Smooth muscle cell (in vitro differentiated cells): Measurements from ENCODE around the gene FBXL7. TPM values are rescaled to one million over a fixed set of nuclear protein-coding genes. Genes with fewer than 3 reads are reported as not detected.

Experiments used
- DNase-seq: peaks from one replicate; lab custom pipeline; 2025; ENCODE audit not compliant: unreplicated experiment; lab: John Stamatoyannopoulos, UW
- H2AFZ ChIP-seq: fragments of 200-600 bp; sonication (generic); 2 replicates; pipeline ENCODE4 v1.6.0; 2016; ENCODE audit warnings: antibody characterized with exemption, low read depth, mild to moderate bottlenecking
- H3F3A ChIP-seq: fragments of 200-600 bp; sonication (generic); 2 replicates; pipeline ENCODE4 v1.6.0; 2017; ENCODE audit warnings: antibody characterized with exemption, low read depth
- H3K27ac ChIP-seq: fragments of 200-600 bp; sonication (generic); 2 replicates; pipeline ENCODE4 v1.5.1; 2016; ENCODE audit warnings: low read depth, mild to moderate bottlenecking
- H3K27me3 ChIP-seq: fragments of 200-600 bp; sonication (generic); 2 replicates; pipeline ENCODE4 v1.6.1; 2016; ENCODE audit warnings: low read depth, mild to moderate bottlenecking
- H3K36me3 ChIP-seq: fragments of 200-600 bp; sonication (generic); 2 replicates; pipeline ENCODE4 v1.5.1; 2016; ENCODE audit warnings: low read depth
- H3K4me1 ChIP-seq: fragments of 200-600 bp; sonication (generic); 2 replicates; pipeline ENCODE4 v1.5.1; 2016; ENCODE audit warnings: low read depth
- H3K4me2 ChIP-seq: fragments of 200-600 bp; sonication (generic); 2 replicates; pipeline ENCODE4 v1.6.0; 2016; ENCODE audit warnings: mild to moderate bottlenecking
- H3K4me3 ChIP-seq: fragments of 200-600 bp; sonication (generic); 2 replicates; pipeline ENCODE4 v1.5.1; 2016; ENCODE audit warnings: mild to moderate bottlenecking
- H3K79me2 ChIP-seq: fragments of 200-600 bp; sonication (generic); 2 replicates; pipeline ENCODE4 v1.6.0; 2016; ENCODE audit warnings: low read depth, mild to moderate bottlenecking
- H3K9ac ChIP-seq: fragments of 200-600 bp; sonication (generic); 2 replicates; pipeline ENCODE4 v1.6.0; 2016; ENCODE audit warnings: low read depth
- H3K9me3 ChIP-seq: fragments of 200-600 bp; sonication (generic); replicated peaks from 2 replicates; pipeline ENCODE4 v1.5.1; 2016; ENCODE audit warnings: low read depth
- H4K20me1 ChIP-seq: fragments of 200-600 bp; sonication (generic); 2 replicates; pipeline ENCODE4 v1.6.0; 2016; ENCODE audit warnings: low read depth
- CTCF ChIP-seq: fragments of 200-600 bp; sonication (generic); IDR thresholded peaks from 2 replicates; pipeline ENCODE4 v1.5.1; 2017; ENCODE audit warnings: borderline replicate concordance, mild to moderate bottlenecking, antibody characterized with exemption; ENCODE audit not compliant: insufficient read depth, poor library complexity, severe bottlenecking
- WGBS: methylation state at CpG from one replicate; pipeline ENCODE4 v1.1.7; 2016; ENCODE audit warnings: low lambda C conversion rate; 5-methylcytosine and 5-hydroxymethylcytosine counted together
- polyA plus RNA-seq: library from polyadenylated mRNA; unstranded; fragments of >200 nt; fragmentation: Nextera tagmentation; extraction: Ambion mirVana; gene quantifications from 2 replicates; pipeline ENCODE4 v1.2.1, GENCODE V29; 2016
- total RNA-seq: library from RNA; depleted of rRNA; stranded (reverse); fragments of >200 nt; gene quantifications from 2 replicates; pipeline ENCODE4 v1.2.3, GENCODE V29; 2014

FBXL7 gene
- total and polyA plus RNA-seq, 2 experiments from 2014 or later = 20.2 to 21.0 TPM

GRCh38 chr5:15682122-15682521 is 182.1 kb downstream of the FBXL7 start:
- Histone ChIP-seq H3K27ac (no peak overlapping the region), H2AFZ (no peak overlapping the region), H3K79me2 (peaks cover 28% of the 10 kb centered on the region), H3K9ac (no peak overlapping the region), H3K36me3 (no peaks in the 10 kb centered on the region), H3K27me3 (no peaks in the 10 kb centered on the region), H3K4me3 (no peak overlapping the region), H3K4me2 (no peak overlapping the region), H3K9me3 (no peaks in the 10 kb centered on the region), H3F3A (no peaks in the 10 kb centered on the region), H4K20me1 (peaks cover 76% of the 10 kb centered on the region), H3K4me1 (no peaks in the 10 kb centered on the region)
- TF ChIP-seq CTCF = no peak
- no peak for DNase-seq
- 79% methylated on average over 3 of the region's 3 CpGs for WGBS

GRCh38 chr5:15682566-15682965 is 182.6 kb downstream of the FBXL7 start:
- WGBS = 96% methylated on average over 1 of the region's 1 CpG
- Histone ChIP-seq H3K36me3 (no peaks in the 10 kb centered on the region), H3K27ac (no peak overlapping the region), H3K9ac (no peak overlapping the region), H4K20me1 (peaks cover 81% of the 10 kb centered on the region), H3K4me1 (no peaks in the 10 kb centered on the region), H3K27me3 (no peaks in the 10 kb centered on the region), H3K4me3 (no peak overlapping the region), H2AFZ (no peak overlapping the region), H3F3A (no peaks in the 10 kb centered on the region), H3K4me2 (no peak overlapping the region), H3K79me2 (peaks cover 27% of the 10 kb centered on the region), H3K9me3 (no peaks in the 10 kb centered on the region)
- TF ChIP-seq CTCF = no peak
- DNase-seq = no peak

- DNase-seq = no peak
- Histone ChIP-seq H3K4me2 (no peak overlapping the region), H3K9ac (no peak overlapping the region), H3K27me3 (no peaks in the 10 kb centered on the region), H3K9me3 (no peaks in the 10 kb centered on the region), H3F3A (no peaks in the 10 kb centered on the region), H2AFZ (no peak overlapping the region), H3K79me2 (peaks cover 28% of the 10 kb centered on the region), H3K36me3 (no peaks in the 10 kb centered on the region), H3K4me1 (no peaks in the 10 kb centered on the region), H3K4me3 (no peak overlapping the region), H4K20me1 (peaks cover 76% of the 10 kb centered on the region), H3K27ac (no peak overlapping the region)
- 55% methylated on average over 5 of the region's 5 CpGs for WGBS
- peak; percentile 22 for TF ChIP-seq CTCF
Observed at GRCh38 chr5:15683332-15683731, 183.4 kb downstream of the FBXL7 start.

- H3K4me2 ChIP-seq = no peak overlapping the region
- no peaks in the 10 kb centered on the region for H3K36me3 ChIP-seq
- peaks cover 30% of the 10 kb centered on the region for H3K79me2 ChIP-seq
- H3K9ac ChIP-seq = no peak overlapping the region
- DNase-seq = no peak
- H3K27ac ChIP-seq = no peak overlapping the region
- H3K4me3 ChIP-seq = no peak overlapping the region
- H3F3A ChIP-seq = peaks cover 6% of the 10 kb centered on the region
- WGBS = 97% methylated on average over 3 of the region's 3 CpGs
- no peak overlapping the region for H2AFZ ChIP-seq
- no peak for TF ChIP-seq CTCF
- no peaks in the 10 kb centered on the region for H3K4me1 ChIP-seq
- H3K9me3 ChIP-seq = no peaks in the 10 kb centered on the region
- H3K27me3 ChIP-seq = no peaks in the 10 kb centered on the region
- H4K20me1 ChIP-seq = peaks cover 44% of the 10 kb centered on the region
Observed at GRCh38 chr5:15687401-15687800, 187.4 kb downstream of the FBXL7 start.
